Myocyte (in vitro differentiated cells): ENCODE measurements around the gene PCDHGC3. TPM values are rescaled to one million over a fixed set of nuclear protein-coding genes. Genes with fewer than 3 reads are reported as not detected.
"Not testable (repeated sequence)": the region's sequence is repeated elsewhere in the genome, so short reads cannot be mapped to it uniquely, and the experiment has no call there.

Experiments used
- DNase-seq: peaks from one replicate; pipeline ENCODE4 v3.0.0-alpha.2; 2012; ENCODE audit warnings: low read depth
- polyA plus RNA-seq: library from polyadenylated mRNA; unstranded; fragments of >200 nt; gene quantifications from one replicate; pipeline ENCODE4 v1.2.1, GENCODE V29; 2012; ENCODE audit warnings: missing spikeins
- total RNA-seq: library from RNA; depleted of rRNA; stranded (reverse); fragments of >200 nt; gene quantifications from 2 replicates; pipeline ENCODE4 v1.2.3, GENCODE V29; 2014

The PCDHGC3 gene
- total RNA-seq: 137 and 170 TPM in 2 replicates
- 95.7 TPM for polyA plus RNA-seq

- peak; percentile 98 for DNase-seq
These were observed at the start of gene PCDHGC3 for GRCh38 chr5:141475625-141476131. PCDHGC3 (plus strand) TSS chr5:141475966; CDS start chr5:141476117, 151 bp downstream.

GRCh38 chr5:141427783-141428426 lies 47.9 kb upstream of the PCDHGC3 start:
- no peak for DNase-seq

- DNase-seq: peak; percentile 54
These were observed 45.2 kb upstream of the PCDHGC3 start, which contains the start of gene PCDHGA12 for GRCh38 chr5:141430332-141431113. PCDHGA12 (plus strand) TSS chr5:141430507; CDS start chr5:141430760, 253 bp downstream.

- no peak for DNase-seq
These were observed 44.5 kb upstream of the PCDHGC3 start for GRCh38 chr5:141431286-141431685.

- not testable (repeated sequence) for DNase-seq
These were observed 43.5 kb upstream of the PCDHGC3 start for GRCh38 chr5:141432308-141432707.

- DNase-seq: not testable (repeated sequence)
These were observed 43.0 kb upstream of the PCDHGC3 start for GRCh38 chr5:141432726-141433125.

- no peak for DNase-seq
These were observed 41.8 kb upstream of the PCDHGC3 start for GRCh38 chr5:141434006-141434405.

- DNase-seq: no peak
These were observed 38.5 kb upstream of the PCDHGC3 start for GRCh38 chr5:141437221-141437620.

GRCh38 chr5:141439411-141440141 lies 36.2 kb upstream of the PCDHGC3 start:
- peak; percentile 26 for DNase-seq

- no peak for DNase-seq
These were observed 35.4 kb upstream of the PCDHGC3 start for GRCh38 chr5:141440341-141440740.

- no peak for DNase-seq
These were observed 34.1 kb upstream of the PCDHGC3 start for GRCh38 chr5:141441571-141442170.

GRCh38 chr5:141465351-141465750 lies 10.4 kb upstream of the PCDHGC3 start:
- no peak for DNase-seq

GRCh38 chr5:141476132-141476911 lies 556 bp downstream of the PCDHGC3 start:
- peak; percentile 84 for DNase-seq

GRCh38 chr5:141477044-141477575 lies 1.3 kb downstream of the PCDHGC3 start:
- no peak for DNase-seq

GRCh38 chr5:141477815-141478214 lies 2.0 kb downstream of the PCDHGC3 start:
- DNase-seq: no peak

- DNase-seq: peak; percentile 51
These were observed 2.7 kb downstream of the PCDHGC3 start for GRCh38 chr5:141478321-141478945.

- DNase-seq: no peak
These were observed 4.0 kb downstream of the PCDHGC3 start for GRCh38 chr5:141479776-141480175.

GRCh38 chr5:141483902-141484301 lies 8.1 kb downstream of the PCDHGC3 start:
- DNase-seq: no peak

GRCh38 chr5:141484310-141484640 lies 8.5 kb downstream of the PCDHGC3 start:
- no peak for DNase-seq
